IPS-18a (cell line): Measurements from ENCODE around the gene CLIC5.

Source experiments
- H3K27ac ChIP-seq: one replicate; pipeline ENCODE4 v1.5.1; 2013; ENCODE audit warnings: low read length
- H3K27me3 ChIP-seq: one replicate; pipeline ENCODE4 v1.6.1; 2013; ENCODE audit warnings: mild to moderate bottlenecking, low read length; ENCODE audit not compliant: control insufficient read depth, insufficient read depth
- H3K36me3 ChIP-seq: one replicate; pipeline ENCODE4 v1.6.1; 2013; ENCODE audit warnings: low read depth, low read length; ENCODE audit not compliant: control insufficient read depth
- H3K4me1 ChIP-seq: one replicate; pipeline ENCODE4 v1.6.1; 2013; ENCODE audit warnings: low read depth, low read length; ENCODE audit not compliant: control insufficient read depth
- H3K4me3 ChIP-seq: one replicate; pipeline ENCODE4 v1.5.1; 2013; ENCODE audit warnings: low read length
- H3K9ac ChIP-seq: one replicate; pipeline ENCODE4 v1.6.1; 2013; ENCODE audit warnings: mild to moderate bottlenecking, low read length, moderate library complexity
- H3K9me3 ChIP-seq: one replicate; pipeline ENCODE4 v1.6.1; 2013; ENCODE audit warnings: low read depth, low read length; ENCODE audit not compliant: control insufficient read depth

Gene CLIC5

DNA sequence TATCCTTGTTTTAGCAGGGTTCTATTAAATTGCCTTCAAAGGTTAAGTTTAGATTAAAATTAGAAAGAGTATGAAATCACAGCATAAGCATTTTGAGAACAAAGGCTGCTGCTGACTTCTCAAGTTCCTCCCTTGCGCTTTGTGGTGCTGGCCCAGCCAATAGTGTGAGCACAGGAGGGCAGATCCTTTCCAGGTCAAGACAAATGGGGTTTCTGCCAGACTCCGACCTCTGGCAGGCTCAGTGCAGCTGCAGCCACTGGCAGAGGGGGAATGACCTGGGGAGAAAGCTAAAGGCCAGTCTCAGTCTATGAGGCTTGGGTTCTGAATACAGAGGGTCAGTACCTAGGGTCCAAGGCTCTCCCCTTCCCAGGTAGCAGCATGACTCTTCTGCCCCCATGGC, 27.0 kb downstream of the CLIC5 start:
- no peaks in the 10 kb centered on the region for H3K27me3 ChIP-seq
- H3K36me3 ChIP-seq, result no peaks in the 10 kb centered on the region
- no peaks in the 10 kb centered on the region for H3K9me3 ChIP-seq
- H3K27ac ChIP-seq, result no peak overlapping the region
- H3K4me1 ChIP-seq, result no peaks in the 10 kb centered on the region
- no peak overlapping the region for H3K4me3 ChIP-seq
- H3K9ac ChIP-seq, result no peak overlapping the region

DNA sequence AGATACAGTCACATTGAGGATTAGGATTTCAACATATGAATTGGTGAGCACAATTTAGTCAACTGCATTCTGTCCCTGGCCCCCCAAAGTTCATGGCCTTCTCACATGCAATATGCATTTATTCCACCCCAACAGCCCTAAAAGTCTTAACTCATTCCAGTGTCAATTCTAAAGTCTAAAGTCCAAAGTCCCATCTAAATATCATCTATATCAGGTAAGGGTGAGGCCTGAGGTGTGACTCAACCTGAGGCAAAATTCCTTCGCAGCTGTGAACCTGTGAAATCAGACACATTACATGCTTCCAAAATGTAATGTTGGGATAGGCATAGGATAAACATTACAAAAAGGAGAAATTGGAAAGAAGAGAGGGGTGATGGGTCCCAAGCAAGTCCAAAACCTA, 27.8 kb downstream of the CLIC5 start:
- no peaks in the 10 kb centered on the region for H3K27me3 ChIP-seq
- no peaks in the 10 kb centered on the region for H3K9me3 ChIP-seq
- no peak overlapping the region for H3K9ac ChIP-seq
- H3K27ac ChIP-seq, result no peak overlapping the region
- no peaks in the 10 kb centered on the region for H3K4me1 ChIP-seq
- H3K36me3 ChIP-seq, result no peaks in the 10 kb centered on the region
- no peak overlapping the region for H3K4me3 ChIP-seq

- H3K4me3 ChIP-seq, result no peak overlapping the region
- no peak overlapping the region for H3K27ac ChIP-seq
- H3K4me1 ChIP-seq, result no peaks in the 10 kb centered on the region
- no peak overlapping the region for H3K9ac ChIP-seq
- H3K36me3 ChIP-seq, result no peaks in the 10 kb centered on the region
- no peaks in the 10 kb centered on the region for H3K9me3 ChIP-seq
- H3K27me3 ChIP-seq, result no peaks in the 10 kb centered on the region
Measured at GRCh38 chr6:45986746-45987274, 28.9 kb downstream of the CLIC5 start.

GRCh38 chr6:45984788-45985425, 30.8 kb downstream of the CLIC5 start:
- H3K27me3 ChIP-seq, result no peaks in the 10 kb centered on the region
- H3K36me3 ChIP-seq, result no peaks in the 10 kb centered on the region
- no peaks in the 10 kb centered on the region for H3K9me3 ChIP-seq
- no peaks in the 10 kb centered on the region for H3K4me1 ChIP-seq
- no peak overlapping the region for H3K9ac ChIP-seq
- H3K4me3 ChIP-seq, result no peak overlapping the region
- H3K27ac ChIP-seq, result no peak overlapping the region

GRCh38 chr6:45984347-45984746, 31.3 kb downstream of the CLIC5 start:
- Histone ChIP-seq H3K36me3 (no peaks in the 10 kb centered on the region), H3K27me3 (no peaks in the 10 kb centered on the region), H3K27ac (no peak overlapping the region), H3K9ac (no peak overlapping the region), H3K4me1 (no peaks in the 10 kb centered on the region), H3K4me3 (no peak overlapping the region), H3K9me3 (no peaks in the 10 kb centered on the region)

- H3K36me3 ChIP-seq, result no peaks in the 10 kb centered on the region
- H3K9ac ChIP-seq, result no peak overlapping the region
- H3K9me3 ChIP-seq, result no peaks in the 10 kb centered on the region
- no peaks in the 10 kb centered on the region for H3K27me3 ChIP-seq
- H3K4me3 ChIP-seq, result no peak overlapping the region
- no peaks in the 10 kb centered on the region for H3K4me1 ChIP-seq
- H3K27ac ChIP-seq, result no peak overlapping the region
Measured at GRCh38 chr6:45983062-45983461, 32.6 kb downstream of the CLIC5 start.

- H3K36me3 ChIP-seq, result no peaks in the 10 kb centered on the region
- no peaks in the 10 kb centered on the region for H3K27me3 ChIP-seq
- H3K4me3 ChIP-seq, result no peak overlapping the region
- no peak overlapping the region for H3K9ac ChIP-seq
- H3K9me3 ChIP-seq, result no peaks in the 10 kb centered on the region
- H3K4me1 ChIP-seq, result no peaks in the 10 kb centered on the region
- no peak overlapping the region for H3K27ac ChIP-seq
Measured at GRCh38 chr6:45982280-45983036, 33.2 kb downstream of the CLIC5 start.

DNA sequence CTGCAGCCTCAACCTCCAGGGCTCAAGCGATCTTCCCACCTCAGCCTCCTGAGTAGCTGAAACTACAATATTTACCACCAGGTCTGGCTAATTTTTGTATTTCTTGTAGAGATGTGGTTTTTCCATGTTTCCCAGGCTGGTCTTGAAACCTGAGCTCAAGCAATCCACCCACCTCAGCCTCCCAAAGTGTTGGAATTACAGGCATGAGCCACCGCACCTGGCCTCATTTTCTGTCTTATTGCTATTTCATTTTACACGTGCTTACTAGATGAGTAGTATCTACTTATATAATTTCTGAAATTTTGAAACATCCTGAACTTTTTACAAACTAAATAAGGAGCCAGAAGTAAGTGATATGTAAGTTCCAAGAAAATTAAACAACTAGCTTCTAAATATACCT, 34.6 kb downstream of the CLIC5 start:
- Histone ChIP-seq H3K4me1 (no peaks in the 10 kb centered on the region), H3K4me3 (no peak overlapping the region), H3K27ac (no peak overlapping the region), H3K9me3 (no peaks in the 10 kb centered on the region), H3K36me3 (no peaks in the 10 kb centered on the region), H3K27me3 (no peaks in the 10 kb centered on the region), H3K9ac (no peak overlapping the region)

DNA sequence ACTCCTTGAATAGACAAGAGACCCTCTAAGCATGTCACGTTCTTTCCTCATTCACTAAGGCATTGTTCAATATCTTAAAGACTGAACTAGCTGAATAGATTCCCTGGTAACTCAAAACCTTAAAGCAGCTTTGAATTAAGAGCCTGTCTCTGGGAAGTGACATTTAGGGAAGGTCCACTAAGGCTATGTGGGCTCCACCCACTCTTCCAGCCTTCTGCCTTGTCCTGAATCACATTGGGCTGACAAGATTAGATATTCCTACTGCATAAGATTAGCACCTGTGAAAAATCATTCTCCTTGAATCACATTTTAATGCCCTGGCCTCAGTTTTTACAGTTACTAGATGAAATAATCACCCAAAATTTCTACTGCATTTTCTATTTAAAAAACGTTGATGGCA, 36.3 kb downstream of the CLIC5 start:
- Histone ChIP-seq H3K9me3 (no peaks in the 10 kb centered on the region), H3K4me3 (no peak overlapping the region), H3K4me1 (no peaks in the 10 kb centered on the region), H3K9ac (no peak overlapping the region), H3K27ac (no peak overlapping the region), H3K27me3 (no peaks in the 10 kb centered on the region), H3K36me3 (no peaks in the 10 kb centered on the region)

- Histone ChIP-seq H3K9me3 (no peaks in the 10 kb centered on the region), H3K9ac (no peak overlapping the region), H3K27me3 (no peaks in the 10 kb centered on the region), H3K36me3 (no peaks in the 10 kb centered on the region), H3K4me1 (no peaks in the 10 kb centered on the region), H3K27ac (no peak overlapping the region), H3K4me3 (no peak overlapping the region)
Measured at GRCh38 chr6:45974596-45974995, 41.1 kb downstream of the CLIC5 start.

DNA sequence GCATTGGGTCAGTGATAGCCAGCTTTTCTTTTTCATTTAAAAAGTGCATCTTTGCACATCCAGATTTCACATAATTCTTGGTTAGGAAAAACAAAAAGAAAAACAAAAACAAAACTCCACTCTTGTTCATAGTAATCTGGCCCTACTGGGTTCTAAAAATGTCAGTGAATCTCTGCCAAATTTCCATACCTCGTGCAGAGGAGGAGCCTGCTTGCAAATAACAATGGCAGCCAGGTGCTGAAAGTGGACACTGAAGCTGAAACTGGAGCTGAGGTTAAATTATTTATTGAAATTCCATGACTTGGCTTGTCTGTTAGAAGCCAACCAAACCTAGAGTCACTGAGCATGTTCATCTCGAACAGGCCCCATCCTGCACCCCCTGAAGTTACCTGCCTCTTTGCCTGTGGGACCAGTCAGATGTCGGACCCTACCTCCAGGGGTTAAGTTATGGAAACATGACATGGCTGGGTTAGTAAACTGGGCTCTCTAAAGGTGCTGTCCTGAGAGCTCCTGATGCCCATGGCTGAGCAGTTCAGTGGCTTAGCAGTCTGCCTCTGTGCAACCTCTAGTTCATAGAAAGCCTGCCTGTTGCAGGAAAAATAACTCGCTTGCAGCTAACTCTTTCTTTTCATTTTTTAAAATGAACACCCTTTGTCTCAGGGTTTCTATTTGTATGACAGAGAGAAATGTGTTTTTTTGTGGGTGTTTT, 42.7 kb downstream of the CLIC5 start:
- H3K36me3 ChIP-seq, result no peaks in the 10 kb centered on the region
- H3K9me3 ChIP-seq, result no peaks in the 10 kb centered on the region
- no peak overlapping the region for H3K27ac ChIP-seq
- H3K4me1 ChIP-seq, result no peaks in the 10 kb centered on the region
- H3K9ac ChIP-seq, result no peak overlapping the region
- no peak overlapping the region for H3K4me3 ChIP-seq
- no peaks in the 10 kb centered on the region for H3K27me3 ChIP-seq
